ENCODE results near the gene IMPG1.

Gene IMPG1

GRCh38 chr6:76072562-76072961 lies at the start of gene IMPG1:
IMPG1 (minus strand) TSS chr6:76072662; CDS start chr6:76072488, 174 bp downstream.
- peak; percentile 24 for DNase-seq

- DNase-seq = no peak
Observed at GRCh38 chr6:76120302-76120701, 47.8 kb upstream of the IMPG1 start.

GRCh38 chr6:76073281-76073680 lies 819 bp upstream of the IMPG1 start:
- no peak for DNase-seq

GRCh38 chr6:76057469-76057868 lies 15.0 kb downstream of the IMPG1 start:
- DNase-seq = no peak

- DNase-seq = no peak
Observed at GRCh38 chr6:76052314-76052713, 20.1 kb downstream of the IMPG1 start.

- no peak for DNase-seq
Observed at GRCh38 chr6:76043690-76044089, 28.8 kb downstream of the IMPG1 start.

- no peak for DNase-seq
Observed at GRCh38 chr6:76035713-76036112, 36.7 kb downstream of the IMPG1 start.

- DNase-seq = no peak
Observed at GRCh38 chr6:76026101-76026500, 46.4 kb downstream of the IMPG1 start.

GRCh38 chr6:76014626-76015530 lies 57.6 kb downstream of the IMPG1 start:
- DNase-seq = no peak

- DNase-seq = no peak
Observed at GRCh38 chr6:76004202-76004601, 68.3 kb downstream of the IMPG1 start.

- no peak for DNase-seq
Observed at GRCh38 chr6:76003686-76004085, 68.8 kb downstream of the IMPG1 start.

- no peak for DNase-seq
Observed at GRCh38 chr6:76003113-76003512, 69.3 kb downstream of the IMPG1 start.

- DNase-seq = no peak
Observed at GRCh38 chr6:76000629-76001028, 71.8 kb downstream of the IMPG1 start.

GRCh38 chr6:75997696-75998095 lies 74.8 kb downstream of the IMPG1 start:
- DNase-seq = no peak

GRCh38 chr6:75993236-75994162 lies 79.0 kb downstream of the IMPG1 start:
- no peak for DNase-seq

GRCh38 chr6:75991941-75992340 lies 80.5 kb downstream of the IMPG1 start:
- DNase-seq = no peak

GRCh38 chr6:75986935-75987334 lies 85.5 kb downstream of the IMPG1 start:
- DNase-seq = no peak

- no peak for DNase-seq
Observed at GRCh38 chr6:75975904-75976303, 96.6 kb downstream of the IMPG1 start.

- no peak for DNase-seq
Observed at GRCh38 chr6:75970093-75970492, 102.4 kb downstream of the IMPG1 start.

- no peak for DNase-seq
Observed at GRCh38 chr6:75968143-75968542, 104.3 kb downstream of the IMPG1 start.

GRCh38 chr6:75963569-75963968 lies 108.9 kb downstream of the IMPG1 start:
- no peak for DNase-seq

- no peak for DNase-seq
Observed at GRCh38 chr6:75952128-75952527, 120.3 kb downstream of the IMPG1 start.

- no peak for DNase-seq
Observed at GRCh38 chr6:75947935-75948334, 124.5 kb downstream of the IMPG1 start.

Measured in NCI-H2171 treated with DMSO at 0.1 percent for 48 hours (cell line).